NCI-H774 (cell line): ENCODE data around the gene ZNF831.

Experiments used
- DNase-seq: peaks from one replicate; lab custom pipeline; 2025; lab: John Stamatoyannopoulos, UW

ZNF831 gene

DNA sequence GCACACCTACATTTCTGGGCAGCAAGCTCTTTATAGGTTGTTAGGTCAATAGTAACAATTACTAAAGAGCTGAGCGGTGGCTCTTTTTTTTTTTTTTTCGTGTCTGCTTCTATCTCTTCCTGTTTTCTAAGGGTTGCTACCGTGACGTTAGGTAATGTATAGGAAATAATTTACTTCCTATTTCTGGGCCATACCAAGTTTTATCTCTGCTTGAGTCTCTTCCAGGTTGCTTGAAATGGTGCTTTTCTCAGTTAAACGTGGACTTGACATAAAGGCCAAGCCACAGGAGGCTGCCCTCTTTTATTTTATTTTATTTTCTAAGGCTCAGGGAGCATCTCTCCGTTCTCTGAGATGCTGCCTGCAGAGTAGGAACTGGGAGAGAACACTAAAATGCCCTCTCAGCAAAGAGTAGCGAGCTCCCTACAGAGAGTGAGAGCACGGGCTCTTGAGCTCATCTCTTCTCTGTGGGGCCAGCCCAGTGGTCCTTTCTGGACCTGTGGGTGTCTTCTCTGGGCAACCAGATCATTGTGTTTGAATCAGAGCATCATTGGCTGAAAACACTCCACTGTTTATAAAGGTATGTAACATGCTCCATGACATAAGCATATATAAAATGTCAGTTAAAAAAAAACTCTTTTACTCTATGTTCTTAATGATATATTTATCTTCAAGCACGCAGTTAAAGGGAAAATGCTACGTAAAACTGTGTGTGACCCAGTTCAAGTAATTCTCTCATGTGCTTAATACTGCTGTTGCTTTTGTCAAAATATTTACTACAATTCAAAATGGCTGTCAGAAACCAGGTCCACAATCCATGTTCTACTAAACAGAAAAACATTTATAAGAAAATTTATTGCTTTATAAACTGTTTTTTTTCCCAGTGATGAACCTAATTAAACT lies at the start of gene ZNF831:
ZNF831 (plus strand) TSS at position 191 of the 900 bp plus-strand sequence. CDS start 27,199 bp downstream, outside the sequence.
- no peak for DNase-seq

DNA sequence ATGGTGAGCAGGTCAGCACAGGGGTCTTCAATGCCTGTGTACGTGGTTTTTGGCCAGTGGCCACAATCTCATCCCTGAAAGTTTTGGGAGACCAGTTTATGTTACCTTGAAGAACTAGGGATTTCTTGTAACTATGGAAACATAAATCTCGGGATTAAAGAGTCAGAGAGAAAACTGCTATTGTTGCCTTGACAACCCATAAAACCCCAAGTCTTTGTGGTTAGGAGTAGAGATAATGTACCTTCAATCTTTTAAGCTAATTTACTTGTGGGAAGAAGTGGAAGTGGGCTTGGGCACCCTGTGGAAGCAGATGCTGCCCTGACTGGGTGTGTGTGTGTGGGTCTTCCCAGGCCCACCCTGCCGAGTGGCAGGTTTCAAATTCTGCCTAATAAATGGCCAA lies 46.1 kb upstream of the ZNF831 start:
- DNase-seq: no peak

DNA sequence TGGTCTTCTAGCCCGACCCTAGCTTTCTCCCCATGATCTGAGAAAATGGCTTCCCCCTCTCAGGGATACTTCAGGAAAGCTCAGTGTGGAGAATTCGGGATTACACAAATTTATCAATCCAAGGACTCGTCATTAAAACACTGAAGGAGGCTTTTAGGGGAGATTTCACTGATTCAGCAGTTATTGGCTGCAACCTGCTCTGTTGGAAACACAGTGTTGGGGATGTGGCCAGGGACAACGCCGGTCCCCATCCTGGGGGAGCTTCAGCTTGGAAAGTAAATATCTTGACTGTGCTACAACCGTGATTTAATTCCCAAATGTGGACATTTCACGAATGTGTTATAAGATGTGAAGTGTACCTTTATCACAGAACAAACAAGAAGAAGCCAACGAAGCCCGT lies 44.8 kb upstream of the ZNF831 start:
- DNase-seq: no peak

DNA sequence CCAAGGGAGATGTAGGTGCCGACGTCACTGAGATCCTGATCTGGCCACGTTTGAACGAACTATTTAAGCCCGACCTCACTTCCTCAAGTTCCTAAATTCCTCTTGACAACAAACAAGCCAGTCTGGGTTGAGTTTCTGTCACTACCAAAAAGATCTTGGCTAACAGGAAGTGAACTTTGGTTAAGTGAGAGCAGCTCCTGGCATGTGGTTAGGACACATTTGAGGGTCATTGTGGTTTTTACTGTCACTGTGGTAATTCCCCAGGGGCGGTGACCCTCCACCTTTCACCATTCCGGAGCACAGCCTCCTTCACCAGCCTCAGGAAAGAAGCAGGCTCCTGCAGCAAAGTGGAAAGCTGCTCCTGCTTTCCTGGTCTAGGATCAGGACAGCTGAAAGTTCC lies 43.1 kb upstream of the ZNF831 start:
- no peak for DNase-seq

DNA sequence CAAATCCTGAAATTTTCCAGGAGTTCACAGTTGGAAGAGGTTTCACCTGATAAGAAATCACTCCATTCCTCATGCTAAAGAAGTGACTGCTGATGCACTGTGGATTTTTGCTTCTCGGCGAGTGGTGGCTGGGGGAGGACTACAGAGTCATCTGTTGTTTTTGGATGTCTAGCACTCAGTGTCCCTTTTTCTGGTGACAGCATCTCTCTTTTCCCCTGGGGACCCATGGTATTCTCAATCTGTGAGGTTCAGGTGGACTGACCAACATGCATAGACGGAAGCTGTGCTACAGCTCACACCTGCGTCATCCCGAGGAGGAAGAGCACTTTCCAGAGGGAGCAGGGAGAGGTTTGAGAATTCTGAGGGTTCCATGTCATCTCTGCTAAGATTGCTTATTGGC lies 42.7 kb upstream of the ZNF831 start:
- DNase-seq: no peak

DNA sequence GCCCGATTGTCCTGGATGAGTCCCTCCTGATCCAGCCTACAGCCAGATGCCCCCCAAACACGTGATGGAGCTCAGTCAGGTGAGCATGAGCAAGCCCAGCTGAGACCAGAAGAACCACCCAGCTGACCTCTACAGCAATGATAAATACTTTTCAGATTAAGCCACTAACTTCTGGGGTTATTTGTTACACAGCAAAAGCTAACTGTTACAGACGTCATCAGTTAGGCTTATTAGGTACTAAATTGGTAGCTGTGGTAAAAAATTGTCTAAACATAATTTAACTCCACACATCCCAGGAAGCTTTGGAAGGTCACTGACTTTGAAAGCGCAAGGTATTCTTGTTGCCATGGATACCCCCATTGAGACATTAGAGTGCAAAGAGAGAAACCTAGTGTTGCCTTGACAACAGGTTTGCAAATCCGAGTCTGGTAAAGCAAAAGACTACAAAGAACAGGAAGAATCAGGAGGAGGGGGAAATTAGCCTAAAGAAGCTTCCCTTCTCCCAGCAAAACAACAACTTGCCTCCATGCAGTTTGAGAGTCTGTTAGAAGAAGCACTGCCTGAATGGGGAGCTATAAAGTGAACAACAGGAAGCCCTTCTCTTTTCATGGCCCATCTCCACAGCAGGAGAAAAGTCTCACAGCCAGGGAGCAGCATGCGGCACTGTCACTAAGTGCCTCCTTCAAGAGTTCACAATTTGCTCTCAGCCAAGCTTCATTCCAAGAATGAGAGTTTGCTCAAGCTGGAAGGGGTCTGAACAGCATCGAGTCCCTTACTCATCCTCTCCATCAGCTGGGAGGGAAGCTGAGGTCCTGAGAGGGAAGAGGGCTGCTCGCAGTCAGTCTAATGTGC lies 41.7 kb upstream of the ZNF831 start:
- no peak for DNase-seq

DNA sequence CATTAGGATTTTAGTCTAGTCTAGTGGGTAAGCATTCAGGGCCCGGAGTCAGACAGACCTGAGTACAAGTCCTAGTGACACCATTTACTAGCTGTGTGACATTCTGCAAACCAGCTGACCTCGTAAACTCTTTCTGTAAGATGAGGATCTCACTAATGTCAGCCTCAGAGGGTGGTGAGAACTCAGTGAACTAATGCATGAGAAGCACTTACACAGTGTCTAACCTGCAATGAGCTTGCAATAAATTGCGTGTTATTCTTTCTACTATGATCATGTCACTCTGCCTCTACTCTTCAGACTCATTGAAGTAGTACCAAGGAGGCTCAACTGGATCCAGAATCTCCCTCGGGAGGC lies 41.1 kb upstream of the ZNF831 start:
- DNase-seq: no peak

DNA sequence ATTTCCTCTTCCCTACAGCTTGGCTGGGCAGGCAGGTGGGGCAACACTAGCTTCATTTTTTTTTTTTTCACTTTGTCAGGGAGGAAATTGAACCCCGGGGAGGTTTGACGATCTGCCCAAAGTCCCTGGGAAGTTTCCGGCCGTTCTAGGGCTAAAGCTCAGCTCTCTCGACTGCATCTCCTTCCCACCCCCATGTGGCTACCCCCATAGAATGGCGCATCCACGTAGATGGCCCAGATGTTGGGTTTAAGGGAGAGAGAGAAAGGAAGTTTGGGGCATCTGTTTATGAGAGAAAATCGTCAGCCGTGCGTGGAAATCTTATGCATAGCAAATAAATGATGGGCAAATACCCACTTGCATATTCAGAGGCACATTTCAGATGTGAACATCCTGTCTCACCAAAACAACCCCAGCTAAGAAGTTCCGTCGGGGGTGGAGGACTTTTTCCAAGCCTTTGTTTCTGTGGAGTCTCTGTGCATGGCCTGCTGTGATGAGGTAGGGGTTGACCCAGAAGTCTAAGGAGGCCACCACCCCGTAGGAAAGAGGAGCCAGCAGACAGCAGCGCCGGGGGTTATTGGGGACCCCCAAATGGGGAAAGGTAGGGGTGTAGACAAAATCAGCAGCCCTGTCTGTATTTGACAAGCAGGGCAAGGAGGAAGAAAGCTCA lies 40.5 kb upstream of the ZNF831 start:
- DNase-seq: no peak

DNA sequence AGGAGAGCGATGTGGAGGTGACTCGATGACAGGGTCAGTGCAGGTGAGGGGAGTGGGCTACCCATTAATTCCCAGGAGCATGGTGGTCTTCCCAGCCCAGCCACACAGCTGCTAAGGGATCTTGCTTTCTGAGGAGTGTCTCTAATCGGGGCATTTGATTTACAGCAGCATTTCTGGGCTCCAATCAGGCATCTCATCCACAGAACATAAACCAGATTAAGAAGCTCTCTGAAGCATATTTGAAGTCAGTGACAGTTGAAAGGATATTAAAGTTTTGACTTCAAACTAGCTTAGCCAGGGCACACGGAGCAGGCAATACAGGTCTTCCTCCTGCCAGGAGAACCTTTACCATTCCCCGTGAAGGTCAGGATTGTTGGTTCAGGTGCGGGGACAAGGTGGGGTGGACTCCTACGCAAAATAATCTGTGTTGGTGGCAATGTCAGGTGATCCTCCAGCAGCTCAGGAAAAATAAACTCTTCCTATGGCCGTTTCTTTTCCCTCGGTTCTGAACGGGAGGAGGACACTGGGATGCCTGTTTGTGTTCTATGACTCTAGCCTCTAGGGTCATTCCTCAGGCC lies 39.9 kb upstream of the ZNF831 start:
- no peak for DNase-seq

DNA sequence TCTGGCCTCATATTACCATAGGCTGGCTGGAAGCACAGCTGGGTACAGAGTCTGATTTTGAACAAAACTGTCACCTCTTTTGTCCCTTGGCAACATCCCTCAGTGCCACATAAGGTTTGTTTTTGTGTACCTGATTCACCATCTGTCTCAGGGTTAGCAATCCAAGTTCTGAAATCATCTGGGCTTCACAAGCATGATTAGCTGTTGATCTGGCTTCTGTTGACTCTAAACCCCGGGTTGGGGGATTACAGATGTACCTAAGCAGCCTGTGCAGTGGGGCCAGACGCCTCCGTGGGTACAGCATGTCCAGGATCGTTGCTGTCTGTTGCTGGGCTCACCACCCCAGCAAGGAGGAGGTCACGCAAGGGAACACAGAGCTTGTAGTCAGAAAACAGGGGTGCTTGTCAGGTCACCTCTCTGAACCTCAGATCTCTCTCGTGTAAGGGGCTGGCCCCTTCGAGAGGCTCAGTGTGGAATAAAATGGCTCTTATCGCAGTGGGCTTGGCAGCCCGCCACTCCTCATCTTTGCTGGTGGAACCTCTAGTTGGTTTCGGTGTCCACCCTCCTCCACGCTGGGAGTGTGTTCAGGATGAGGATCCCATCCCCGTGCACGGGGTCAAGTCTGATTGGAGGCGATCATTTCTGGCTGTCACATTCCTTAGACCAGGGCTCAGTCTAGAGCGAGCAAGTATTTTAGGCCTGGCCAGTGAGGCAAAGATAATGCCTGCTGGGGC lies 39.2 kb upstream of the ZNF831 start:
- no peak for DNase-seq

DNA sequence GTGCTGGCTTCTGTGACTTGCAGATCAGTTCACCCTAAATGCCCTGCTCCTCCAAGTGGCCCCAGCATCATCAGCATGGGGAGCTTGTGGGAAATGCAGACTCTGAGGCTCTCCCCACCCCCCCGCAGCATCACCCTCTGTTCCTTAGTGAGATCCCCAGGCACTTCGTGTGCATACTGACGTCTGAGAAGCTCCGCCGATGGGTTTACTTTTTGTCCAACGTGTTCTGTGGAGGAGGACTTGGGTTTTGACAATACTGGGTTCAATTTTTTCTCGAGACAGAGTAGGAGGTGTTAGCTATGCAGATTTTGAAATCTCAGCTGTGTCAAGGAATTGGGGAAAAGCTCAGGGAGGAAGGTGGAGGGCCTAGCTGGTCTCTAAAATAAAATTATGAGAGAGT lies 38.3 kb upstream of the ZNF831 start:
- no peak for DNase-seq

DNA sequence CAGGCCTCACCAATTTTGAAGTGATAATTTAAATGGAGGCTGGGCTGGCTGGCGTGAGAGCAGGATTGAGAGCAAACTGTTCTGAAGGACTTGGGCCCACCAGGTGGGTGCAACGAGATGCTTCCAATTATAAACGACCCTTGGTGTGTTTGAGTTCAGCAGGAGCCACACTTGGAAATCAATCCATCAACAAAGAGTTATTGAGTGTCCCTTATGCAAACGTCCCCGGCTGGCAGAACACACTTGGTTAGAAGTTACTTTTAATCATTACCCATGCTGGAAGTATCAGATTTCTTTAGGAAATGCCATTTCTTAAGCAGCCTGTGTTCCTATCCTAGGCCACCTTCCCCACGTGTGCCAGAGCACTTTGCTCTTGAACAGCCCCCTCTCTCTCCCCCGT lies 37.8 kb upstream of the ZNF831 start:
- no peak for DNase-seq

DNA sequence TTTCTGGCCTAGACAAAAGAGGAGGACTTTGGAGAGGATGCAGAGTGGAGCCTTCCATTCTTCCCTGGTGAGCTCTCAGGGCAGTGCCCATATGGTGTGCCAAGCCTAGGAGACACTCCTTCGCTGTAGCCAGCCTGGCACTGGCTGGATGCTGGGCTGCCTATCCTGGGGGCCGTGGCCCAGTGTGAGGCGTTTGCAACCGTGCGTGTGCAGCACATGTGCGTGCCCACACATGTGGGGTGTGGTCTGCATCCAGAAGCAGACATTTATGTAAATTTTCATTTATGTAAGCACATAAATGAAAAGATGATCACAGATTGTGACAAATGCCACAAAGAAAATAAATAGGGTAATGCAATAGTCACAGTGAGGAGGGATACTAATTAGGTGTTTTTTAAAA lies 35.8 kb upstream of the ZNF831 start:
- DNase-seq: no peak

DNA sequence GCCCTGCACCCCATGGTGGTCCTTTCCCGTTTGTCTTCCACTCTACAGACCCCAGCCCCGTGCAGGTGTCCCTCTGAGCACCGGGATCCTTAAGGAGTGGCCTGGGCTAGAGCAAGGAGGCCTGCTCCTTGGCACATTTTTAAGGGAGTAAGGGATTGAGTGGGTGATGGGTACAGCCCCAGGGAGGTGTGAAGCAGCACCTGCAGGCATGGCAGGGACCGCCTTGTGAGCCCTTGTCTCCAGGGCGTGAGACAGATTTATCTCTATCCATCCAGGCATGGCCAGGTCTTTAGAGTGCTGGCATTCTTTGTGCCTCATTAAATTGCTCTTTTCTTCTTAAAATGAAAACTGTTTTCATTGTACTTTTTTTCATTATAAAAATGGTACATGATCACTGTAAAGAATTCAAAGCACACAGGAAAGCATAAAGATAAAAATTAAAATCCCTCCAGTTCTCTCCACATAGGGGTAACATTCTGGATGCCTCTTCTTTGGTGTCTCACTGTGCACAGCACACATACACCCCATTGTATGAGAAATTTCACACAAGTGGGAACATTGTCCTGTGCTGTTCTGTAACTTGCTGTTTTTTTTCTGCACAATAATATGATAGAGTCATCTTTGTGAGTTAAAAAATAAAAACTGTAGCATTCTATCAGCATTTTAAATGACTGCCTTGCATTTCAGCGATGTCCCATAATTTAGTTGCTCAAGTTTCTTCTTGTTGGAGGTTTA lies 31.9 kb upstream of the ZNF831 start:
- no peak for DNase-seq

DNA sequence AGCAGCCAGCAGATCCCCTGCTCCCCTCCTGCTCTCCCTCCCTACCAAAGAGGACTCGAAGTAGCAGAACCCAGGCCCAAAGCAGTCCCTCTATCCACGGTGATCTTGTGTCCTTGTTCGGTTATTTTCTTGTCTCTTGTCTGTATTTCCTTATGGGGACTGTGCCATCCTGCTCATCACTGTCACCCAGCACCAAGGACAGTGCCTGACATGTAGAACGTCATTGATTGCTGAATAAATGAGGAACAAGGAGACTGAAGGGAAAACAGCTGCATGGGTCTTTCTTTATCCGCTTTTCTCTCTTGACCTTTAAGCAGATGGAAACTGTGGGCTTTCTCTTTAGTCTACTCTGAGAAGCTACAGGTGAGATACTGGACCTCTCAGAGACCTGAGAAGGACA lies 29.4 kb upstream of the ZNF831 start:
- no peak for DNase-seq

DNA sequence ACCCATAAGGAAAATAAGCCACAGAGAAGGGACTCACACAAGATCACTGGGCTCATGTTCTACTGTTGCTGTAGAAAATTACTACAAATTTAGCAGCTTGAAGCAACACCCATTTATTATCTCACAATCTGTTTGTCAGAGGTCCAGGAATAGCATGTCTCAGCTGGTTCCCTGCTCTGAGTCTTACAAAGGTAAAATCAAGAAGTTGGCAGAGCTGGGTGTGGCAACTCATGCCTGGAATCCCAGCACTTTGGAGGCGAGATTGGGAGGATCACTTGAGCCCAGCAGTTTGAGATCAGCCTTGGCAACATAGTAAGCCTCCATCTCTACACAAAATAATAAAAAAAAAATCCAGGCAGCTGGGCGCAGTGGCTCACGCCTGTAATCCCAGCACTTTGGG lies 28.5 kb upstream of the ZNF831 start:
- DNase-seq: no peak

DNA sequence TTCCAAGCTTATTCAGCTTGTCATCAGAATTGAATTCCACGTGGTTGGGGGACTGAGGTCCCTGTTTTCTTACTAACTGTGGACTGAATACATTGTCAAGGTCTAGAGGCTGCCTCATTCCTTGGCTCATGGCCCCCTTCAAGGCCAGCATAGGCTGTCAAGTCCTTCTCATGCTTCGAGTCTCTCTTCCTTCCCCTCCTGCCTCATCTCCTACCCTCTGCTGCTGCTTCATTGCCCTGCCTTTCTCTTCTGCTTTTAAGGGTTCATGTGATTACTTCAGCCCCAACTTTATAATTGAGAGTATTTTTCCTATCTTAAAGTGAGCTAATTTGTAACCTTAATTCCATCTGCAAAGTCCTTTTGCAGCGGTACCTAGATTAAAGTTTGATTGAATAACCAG lies 27.6 kb upstream of the ZNF831 start:
- DNase-seq: no peak

DNA sequence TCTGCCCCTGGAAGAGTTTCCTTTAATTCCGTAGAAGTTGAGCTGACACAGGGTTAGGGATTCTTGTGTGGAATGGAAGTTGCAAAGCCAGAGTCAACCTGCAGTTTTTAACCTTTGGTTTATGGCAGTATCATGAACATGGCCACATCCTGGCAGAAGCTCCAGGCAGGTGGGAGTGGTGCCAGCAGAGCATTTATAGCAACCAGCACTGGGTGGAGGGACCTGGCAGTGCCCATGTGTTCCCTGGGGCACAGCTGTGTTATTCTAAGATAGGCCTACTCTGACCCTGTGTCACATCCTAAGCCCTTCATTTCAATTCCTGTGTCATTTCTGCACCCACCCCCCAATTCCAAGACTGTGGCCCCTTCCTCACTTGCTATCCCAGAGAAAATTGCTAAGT lies 26.1 kb upstream of the ZNF831 start:
- no peak for DNase-seq

DNA sequence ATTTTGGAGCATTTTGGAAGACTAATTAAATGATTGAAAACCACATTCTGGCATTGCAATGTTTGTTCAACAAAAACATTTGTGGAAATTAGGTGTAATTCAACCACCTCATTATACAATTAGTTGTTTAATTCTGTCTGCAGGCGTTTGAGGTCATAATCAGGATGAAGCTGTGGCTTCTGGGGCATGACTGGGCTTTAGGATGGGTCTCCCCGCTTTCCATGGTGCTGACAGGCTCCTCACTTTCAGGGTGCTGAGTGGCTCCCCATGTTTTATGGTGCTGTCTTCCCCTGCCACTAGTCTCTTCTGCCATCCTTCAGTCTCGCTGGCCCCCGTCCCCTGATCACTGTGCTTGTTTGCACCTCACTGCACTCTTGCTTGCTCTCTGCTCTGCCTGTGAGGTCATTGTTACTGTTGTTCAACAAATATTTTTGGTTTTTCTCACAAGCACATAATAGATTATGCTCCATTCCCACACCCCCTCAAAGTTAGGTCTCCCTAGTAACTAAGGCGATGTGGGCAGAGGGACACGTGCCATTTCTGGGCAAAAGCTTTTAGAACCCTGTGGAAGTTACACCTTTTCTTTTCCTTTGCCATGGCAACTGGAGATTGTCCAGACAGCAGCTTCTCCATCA lies 25.4 kb upstream of the ZNF831 start:
- no peak for DNase-seq

DNA sequence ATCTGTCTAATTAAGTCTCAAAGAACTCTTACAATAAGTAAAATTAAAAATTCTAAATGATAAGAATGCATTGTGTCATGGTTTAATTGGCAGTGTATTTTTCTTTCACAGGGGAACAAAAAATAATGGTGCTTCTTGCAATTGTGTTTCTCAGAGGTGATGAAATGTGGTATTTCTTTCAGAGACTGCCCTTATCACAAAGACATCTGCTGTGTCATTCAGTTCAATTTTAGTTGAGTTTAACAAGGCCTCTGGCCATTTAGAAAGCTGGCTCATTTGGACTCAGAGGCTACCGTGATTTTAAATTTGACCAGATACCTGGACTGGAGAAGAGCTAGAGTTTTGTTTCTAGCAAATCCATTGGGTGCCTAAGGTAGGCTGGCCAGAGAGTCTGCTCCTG lies 23.6 kb upstream of the ZNF831 start:
- DNase-seq: no peak
